ENCODE measurements around the gene EGLN1. TPM values are rescaled to one million over a fixed set of nuclear protein-coding genes. Genes with fewer than 3 reads are reported as not detected.

The EGLN1 gene
- total RNA-seq, 1 donor from 2014 or later = 91.3 TPM

DNA sequence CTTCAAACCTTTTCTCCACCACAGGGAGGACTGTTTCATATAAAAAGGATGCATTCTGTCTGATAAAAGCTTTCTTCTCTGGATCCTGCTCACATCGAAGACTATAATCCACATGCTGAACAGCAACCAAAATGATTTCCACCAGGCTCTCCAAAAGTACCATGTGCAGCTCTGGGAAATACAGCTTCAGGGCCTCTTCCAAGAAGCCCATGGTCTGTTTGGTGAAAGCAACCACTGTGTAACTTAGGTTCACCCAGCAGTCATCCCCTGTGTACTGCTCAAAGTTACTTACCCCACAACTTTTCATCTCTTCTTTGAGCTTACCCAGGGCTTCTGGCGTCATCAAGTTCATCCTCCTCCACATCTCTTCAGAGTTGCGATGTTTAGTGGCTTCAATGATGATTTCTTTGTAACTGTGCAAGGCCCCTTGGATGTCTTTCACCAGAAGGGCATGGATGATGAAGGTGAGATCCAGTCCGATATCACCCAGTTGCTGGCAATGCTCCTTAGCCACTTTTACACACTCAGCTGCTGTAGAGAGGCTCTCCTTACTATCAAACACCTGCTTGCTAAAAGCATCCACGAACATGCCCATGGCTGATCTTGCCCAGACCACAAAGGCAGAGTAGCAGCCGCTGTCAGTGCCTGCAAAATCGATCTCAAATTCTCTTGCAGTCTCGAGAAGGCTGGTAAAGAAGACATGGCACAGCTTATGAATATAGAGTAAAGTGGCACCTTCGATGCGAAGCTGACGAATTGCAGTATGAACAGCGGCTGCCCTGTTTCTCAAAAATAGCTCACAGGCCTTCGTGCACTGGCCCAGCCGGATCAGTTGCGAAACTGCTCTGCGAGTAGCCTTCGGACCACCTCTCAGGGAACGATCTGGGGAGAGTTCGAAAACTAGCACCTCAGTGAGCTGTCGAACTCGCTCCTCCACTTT is 86.2 kb downstream of the EGLN1 start:
- no peak for FAIRE-seq
- no peak for DNase-seq (ENCODE audit: low spot score in 2 of 2)

DNA sequence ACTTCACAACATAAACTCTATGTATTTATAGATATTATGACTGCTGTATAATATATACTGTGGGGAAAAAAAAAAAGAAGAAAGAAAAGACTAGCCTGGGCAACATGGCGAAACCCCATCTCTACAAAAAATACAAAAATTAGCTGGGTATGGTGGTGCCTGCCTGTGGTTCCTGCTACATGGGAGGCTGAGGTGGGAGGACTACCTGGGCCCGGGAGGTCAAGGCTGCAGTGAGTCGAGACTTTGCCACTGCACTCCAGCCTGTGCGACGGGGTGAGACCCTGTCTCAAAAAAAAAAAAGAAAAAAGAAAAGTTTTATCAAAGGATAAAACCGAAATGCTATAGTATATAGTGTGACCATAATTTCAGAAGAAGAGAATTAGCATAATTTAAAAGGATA is 87.1 kb downstream of the EGLN1 start:
- FAIRE-seq (no peak), DNase-seq (ENCODE audit: low spot score in 2 of 2) (no peak)

DNA sequence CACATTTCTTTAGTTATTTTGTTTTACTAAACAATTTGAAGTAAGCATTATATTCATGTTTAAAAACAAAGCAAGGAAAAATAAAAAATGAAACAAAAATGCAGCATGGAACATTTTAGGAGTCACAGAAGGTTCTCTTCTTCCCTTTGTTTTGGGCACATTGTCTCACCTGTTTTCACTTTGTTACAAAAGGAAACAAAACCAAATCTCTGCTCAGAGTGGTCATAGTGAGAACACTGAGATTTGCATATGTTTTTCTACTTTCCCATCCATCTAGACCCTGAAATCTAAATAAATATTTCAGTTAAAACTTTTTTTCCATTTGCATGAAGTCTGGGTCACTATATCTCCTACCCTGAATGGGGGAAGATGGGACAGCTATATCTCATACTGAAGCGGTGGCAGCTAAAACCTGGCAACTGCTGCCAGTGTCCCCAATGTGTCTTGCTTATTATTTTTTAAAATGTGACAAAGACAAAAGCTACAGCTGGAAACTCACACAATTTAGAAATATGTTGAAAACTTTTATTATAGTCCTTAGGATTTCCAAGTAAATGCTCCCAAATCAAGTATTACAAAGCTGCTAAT is 87.9 kb downstream of the EGLN1 start:
- FAIRE-seq (no peak), DNase-seq (ENCODE audit: low spot score in 2 of 2) (no peak)

DNA sequence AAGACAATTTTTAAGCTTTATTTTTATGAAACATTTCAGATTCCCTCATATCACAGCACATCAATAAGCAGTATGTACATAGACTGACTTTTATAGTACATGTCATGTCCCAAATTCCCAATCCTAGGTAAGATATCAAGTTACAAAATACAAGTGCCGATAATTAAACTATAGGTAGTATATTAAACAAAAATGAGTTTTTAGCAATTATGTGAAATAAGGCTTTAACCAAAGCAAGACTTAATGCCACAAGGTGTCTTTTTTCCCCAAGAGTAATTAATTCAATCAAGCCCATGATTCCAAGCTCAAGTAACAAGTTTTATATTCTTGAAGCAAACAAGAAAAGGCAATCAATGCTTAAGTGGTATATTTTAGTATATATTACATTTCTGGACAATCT is 89.3 kb downstream of the EGLN1 start:
- FAIRE-seq = no peak

DNA sequence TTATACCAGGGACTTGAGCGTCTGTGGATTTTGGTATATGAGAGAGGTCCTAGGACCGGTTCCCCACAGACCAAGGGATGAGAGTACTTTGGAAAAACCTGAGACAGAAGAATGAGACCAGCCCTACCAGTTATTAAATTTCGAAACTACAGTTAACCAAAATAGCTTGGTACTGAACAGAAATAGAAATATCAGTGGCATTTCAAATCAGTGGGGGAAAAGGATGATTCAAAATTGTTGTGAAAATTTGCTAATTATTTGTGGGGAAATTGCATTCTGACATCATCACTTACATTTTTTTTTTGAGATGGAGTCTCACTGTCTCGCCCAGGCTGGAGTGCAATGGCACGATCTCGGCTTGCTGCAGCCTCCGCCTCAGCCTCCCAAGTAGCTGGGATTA is 92.6 kb downstream of the EGLN1 start:
- DNase-seq (ENCODE audit: low spot score in 2 of 2) (no peak), FAIRE-seq (no peak)

More for the DNA sequence above, 89.3 kb downstream of the EGLN1 start:
- DNase-seq (ENCODE audit: low spot score in 2 of 2) = no peak

DNA sequence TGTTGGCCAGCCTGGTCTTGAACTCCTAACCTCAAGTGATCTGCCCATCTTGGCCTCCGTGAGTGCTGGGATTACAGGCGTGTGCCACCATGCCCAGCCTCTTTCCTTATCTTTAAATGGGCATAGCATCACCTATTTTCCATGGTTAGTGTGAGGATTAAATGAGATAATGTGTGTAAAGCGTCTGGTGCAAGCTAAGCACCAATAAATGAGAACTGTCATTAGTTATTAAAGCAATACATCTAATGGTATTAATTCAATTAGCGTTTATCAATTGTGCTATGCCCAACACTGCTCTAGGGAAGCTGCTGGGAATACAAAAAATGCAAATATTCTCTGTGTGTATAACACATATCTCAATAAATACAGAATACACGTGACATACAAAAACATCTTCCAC is 94.5 kb downstream of the EGLN1 start:
- DNase-seq (ENCODE audit: low spot score in 2 of 2) (no peak), FAIRE-seq (no peak)

DNA sequence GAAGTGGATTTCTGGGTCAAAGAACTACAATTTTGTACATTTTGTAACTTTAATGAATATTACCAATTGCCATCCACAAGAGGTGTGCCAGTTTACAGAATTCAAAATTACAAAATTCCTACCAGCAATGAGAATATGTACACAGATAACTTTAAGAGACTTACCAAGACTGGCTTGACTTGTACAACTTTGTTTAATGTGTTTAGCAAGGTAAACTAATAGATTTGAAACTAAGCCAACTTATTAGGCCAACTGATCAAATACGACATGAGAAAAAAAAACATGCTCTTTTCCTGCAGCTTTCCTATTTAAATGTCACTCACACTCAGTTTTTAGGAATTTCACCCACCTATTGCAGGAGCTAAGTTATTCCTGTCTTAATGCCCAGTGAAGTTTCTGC is 95.8 kb downstream of the EGLN1 start:
- no peak for DNase-seq (ENCODE audit: low spot score in 2 of 2)
- no peak for FAIRE-seq

DNA sequence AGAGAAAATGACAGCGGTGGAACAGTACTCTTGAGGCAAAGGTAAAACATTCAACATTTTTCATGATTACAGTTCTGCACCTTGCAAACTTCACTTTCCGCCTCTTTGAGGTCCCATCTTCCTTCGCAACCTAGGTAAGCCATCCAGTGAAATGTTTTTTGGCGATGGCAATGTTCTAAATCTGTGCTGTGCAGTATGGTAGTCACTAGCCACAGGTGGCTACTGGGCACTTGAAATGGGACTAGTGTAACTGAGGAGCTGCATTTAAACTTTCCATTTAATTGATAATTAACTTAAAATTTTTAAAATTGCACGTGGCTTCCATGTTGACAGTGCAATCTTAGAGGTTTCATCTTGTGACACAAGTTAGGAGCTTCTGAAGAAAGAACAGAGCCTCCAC is 97.4 kb downstream of the EGLN1 start:
- DNase-seq (ENCODE audit: low spot score in 2 of 2) = no peak
- no peak for FAIRE-seq

DNA sequence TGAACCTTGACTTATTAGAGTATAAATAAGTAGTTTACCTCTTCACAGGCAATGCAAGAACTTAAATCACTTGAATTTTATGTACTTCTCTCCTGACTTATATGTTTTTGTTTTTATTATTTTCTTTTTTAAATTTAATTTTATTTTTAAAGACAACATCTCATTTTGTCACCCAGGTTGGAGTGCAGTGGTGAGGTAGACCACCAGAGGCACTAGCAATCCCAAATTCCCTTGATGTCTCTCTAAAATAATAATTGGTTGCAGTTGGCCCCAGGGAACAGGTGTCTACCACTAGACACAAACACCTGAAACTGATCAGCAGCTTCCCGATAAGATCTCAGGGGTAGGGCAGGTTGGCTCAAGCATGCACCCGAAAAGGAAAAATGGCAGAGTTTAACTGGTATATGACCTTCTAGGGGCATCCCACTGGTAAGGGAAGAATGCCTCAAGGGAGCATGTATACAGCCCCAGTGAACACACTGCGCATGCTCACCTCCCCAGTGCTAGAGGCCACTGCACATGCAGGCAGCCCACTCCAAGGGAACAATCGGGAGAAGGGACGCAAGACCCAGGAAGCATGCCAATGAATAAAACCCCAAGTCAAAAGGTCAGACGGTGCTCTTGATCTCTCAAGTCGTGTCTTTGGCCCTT is 99.1 kb downstream of the EGLN1 start:
- FAIRE-seq = no peak
- DNase-seq (ENCODE audit: low spot score in 2 of 2) = no peak

DNA sequence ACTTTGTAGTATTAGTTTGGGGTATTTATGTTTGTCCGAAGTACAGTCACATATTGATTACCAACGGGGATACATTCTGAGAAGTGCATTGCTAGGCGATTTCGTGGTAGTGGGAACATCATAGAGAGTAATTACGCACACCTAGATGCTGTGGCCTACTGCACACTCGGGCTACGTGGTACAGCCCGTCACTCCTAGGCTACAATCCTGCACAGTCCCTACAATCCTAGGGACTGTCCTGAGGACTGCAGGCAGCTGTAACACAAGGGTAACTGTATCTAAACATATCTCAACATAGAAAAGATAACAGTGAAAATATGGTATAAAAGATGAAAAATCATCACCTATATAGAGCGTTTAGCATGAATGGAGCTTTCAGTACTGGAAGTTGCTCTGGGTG is 103.0 kb downstream of the EGLN1 start:
- DNase-seq (ENCODE audit: low spot score in 2 of 2) (no peak), FAIRE-seq (no peak)

DNA sequence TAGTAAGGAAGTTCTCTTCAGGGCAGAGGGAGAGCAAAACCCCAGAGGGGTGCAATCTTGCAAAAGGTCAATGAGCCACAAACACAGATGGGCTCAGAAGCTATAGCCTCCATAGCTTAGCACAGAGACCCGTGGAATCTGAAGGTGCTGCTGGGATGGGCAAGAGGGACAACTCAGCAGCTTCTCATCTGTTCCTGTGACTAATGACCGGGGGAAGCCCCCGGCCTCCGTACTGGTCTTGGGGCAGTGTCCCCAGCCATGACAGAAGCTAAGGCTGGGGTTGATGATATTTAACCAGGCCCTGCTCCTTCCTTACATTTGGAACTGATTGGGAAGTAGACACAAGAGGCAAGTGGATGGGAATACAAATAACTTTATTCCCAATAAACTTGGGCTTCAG is 103.5 kb downstream of the EGLN1 start:
- FAIRE-seq = no peak
- no peak for DNase-seq (ENCODE audit: low spot score in 2 of 2)

DNA sequence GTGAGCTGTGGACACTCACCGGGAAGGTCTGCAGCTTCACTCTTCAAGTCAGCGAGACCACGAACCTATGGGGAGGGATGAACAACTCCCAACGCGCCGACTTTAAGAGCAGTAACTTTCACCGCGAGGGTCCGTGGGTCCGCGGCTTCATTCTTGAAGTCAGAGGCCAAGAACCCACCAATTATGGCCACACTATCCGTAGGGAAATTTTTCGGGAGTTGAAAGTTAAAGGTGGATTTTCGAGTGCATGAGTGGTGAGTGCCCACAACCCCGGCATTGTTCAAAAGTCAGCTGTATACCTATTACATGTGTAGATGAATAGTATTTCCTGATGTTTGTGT is 104.1 kb downstream of the EGLN1 start:
- FAIRE-seq (no peak), DNase-seq (ENCODE audit: low spot score in 2 of 2) (no peak)

DNA sequence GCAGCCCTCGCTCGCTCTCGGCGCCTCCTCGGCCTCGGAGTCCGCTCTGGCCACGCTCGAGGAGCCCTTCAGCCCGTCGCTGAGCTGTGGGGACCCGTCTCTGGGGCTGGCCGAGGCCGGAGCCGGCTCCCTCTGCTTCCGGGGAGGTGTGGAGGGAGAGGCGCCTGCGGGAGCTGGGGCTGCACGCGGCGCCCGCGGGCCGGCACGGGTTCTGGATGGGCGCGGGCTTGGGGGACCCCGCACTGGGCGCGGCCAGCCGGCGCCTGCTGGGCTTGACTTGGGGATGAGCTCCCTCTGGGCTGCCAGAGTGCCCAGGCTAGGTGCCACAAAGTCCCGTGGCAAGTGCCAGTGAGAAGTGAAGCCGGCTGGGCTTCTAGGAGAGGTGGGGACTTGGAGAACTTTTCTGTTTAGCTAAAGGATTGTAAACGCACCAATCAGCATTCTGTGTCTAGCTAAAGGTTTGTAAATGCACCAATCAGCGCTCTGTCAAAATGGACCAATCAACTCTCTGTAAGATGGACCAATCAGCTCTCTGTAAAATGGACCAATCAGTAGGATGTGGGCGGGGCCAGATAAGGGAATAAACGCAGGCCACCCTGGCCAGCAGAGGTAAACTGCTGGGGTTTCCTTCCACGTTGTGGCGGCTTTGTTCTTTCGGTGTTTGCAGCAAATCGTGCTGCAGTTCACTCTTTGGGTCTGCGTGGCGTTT is 104.6 kb downstream of the EGLN1 start:
- no peak for FAIRE-seq
- DNase-seq (ENCODE audit: low spot score in 2 of 2) = no peak

DNA sequence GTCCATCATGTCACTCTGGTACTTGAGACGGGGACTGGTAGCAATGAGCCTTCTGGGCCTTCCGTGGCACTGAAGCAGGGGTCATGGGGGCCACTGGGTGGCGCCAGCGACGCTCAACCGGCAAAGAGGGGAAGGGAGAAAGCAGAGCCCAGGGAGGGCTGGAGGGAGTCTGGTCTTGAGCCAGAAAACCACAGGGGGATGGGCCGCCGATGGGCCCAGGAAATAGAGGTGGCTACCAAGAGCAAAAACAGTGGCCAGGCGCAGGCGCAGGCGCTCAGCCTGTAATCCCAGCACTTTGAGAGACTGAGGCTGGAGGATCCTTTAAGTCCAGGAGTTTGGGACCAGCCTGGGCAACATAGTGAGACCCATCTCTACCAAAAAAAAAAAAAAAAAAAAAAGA is 106.2 kb downstream of the EGLN1 start:
- FAIRE-seq = no peak
- DNase-seq (ENCODE audit: low spot score in 2 of 2) = no peak

Other genes starting within 250 kb of the EGLN1 start
- 68.5 TPM for gene GNPAT, start 181.1 kb downstream of the EGLN1 start, total RNA-seq
- 48.9 TPM for gene EXOC8, start 84.4 kb downstream of the EGLN1 start, total RNA-seq
- gene SPRTN, start 84.0 kb downstream of the EGLN1 start, total RNA-seq = 14.3 TPM
- 60.7 TPM for gene TSNAX, start 106.4 kb upstream of the EGLN1 start, total RNA-seq
- gene DISC1, start 204.5 kb upstream of the EGLN1 start, total RNA-seq = 5.3 TPM

Measured in frontal cortex (tissue), 4 donors.